GM21390 (cell line): ENCODE data around the gene GDPD3.
"Not testable (repeated sequence)": the region's sequence is repeated elsewhere in the genome, so short reads cannot be mapped to it uniquely, and the experiment has no call there.

Experiments used
- ATAC-seq: cut with Tn5 transposase; IDR thresholded peaks from one replicate; pipeline ENCODE4 v1.9.1; 2021; ENCODE audit not compliant: unreplicated experiment

Gene GDPD3

GRCh38 chr16:30113031-30113710 lies at the start of gene GDPD3:
Gene GDPD3, minus strand, starts transcription at chr16:30113537. Its CDS starts 59 bp downstream, at chr16:30113478.
- no peak for ATAC-seq

- no peak for ATAC-seq
Measured at GRCh38 chr16:30157214-30157613, 43.9 kb upstream of the GDPD3 start.

- ATAC-seq: no peak
Measured at GRCh38 chr16:30155188-30155587, 41.9 kb upstream of the GDPD3 start.

GRCh38 chr16:30152517-30152916 lies 39.2 kb upstream of the GDPD3 start:
- no peak for ATAC-seq

GRCh38 chr16:30151091-30151490 lies 37.8 kb upstream of the GDPD3 start:
- no peak for ATAC-seq

- ATAC-seq: no peak
Measured at GRCh38 chr16:30149250-30149930, 36.1 kb upstream of the GDPD3 start.

GRCh38 chr16:30147843-30148510 lies 34.6 kb upstream of the GDPD3 start:
- ATAC-seq: no peak

- no peak for ATAC-seq
Measured at GRCh38 chr16:30145657-30146056, 32.3 kb upstream of the GDPD3 start.

- no peak for ATAC-seq
Measured at GRCh38 chr16:30144917-30145316, 31.6 kb upstream of the GDPD3 start.

- no peak for ATAC-seq
Measured at GRCh38 chr16:30144017-30144416, 30.7 kb upstream of the GDPD3 start.

GRCh38 chr16:30143347-30143702 lies 30.0 kb upstream of the GDPD3 start:
- ATAC-seq: no peak

- no peak for ATAC-seq
Measured at GRCh38 chr16:30142672-30143346, 29.5 kb upstream of the GDPD3 start.

- ATAC-seq: no peak
Measured at GRCh38 chr16:30141750-30142149, 28.4 kb upstream of the GDPD3 start.

GRCh38 chr16:30139583-30140481 lies 26.5 kb upstream of the GDPD3 start:
- ATAC-seq: no peak

- no peak for ATAC-seq
Measured at GRCh38 chr16:30137897-30138296, 24.6 kb upstream of the GDPD3 start.

GRCh38 chr16:30136971-30137605 lies 23.8 kb upstream of the GDPD3 start:
- ATAC-seq: no peak

GRCh38 chr16:30132591-30132990 lies 19.3 kb upstream of the GDPD3 start:
- no peak for ATAC-seq

GRCh38 chr16:30131869-30132475 lies 18.6 kb upstream of the GDPD3 start:
- no peak for ATAC-seq

GRCh38 chr16:30127993-30128392 lies 14.7 kb upstream of the GDPD3 start:
- no peak for ATAC-seq

- ATAC-seq: not testable (repeated sequence)
Measured at GRCh38 chr16:30125690-30126089, 12.4 kb upstream of the GDPD3 start.
